ENCODE results near the gene DCST2. TPM values are rescaled to one million over a fixed set of nuclear protein-coding genes. Genes with fewer than 3 reads are reported as not detected.

Gene DCST2
- polyA plus RNA-seq, 1 of the 3 experiments (the other 2 are of a cell fraction): 0.76 TPM

- no peak for TF ChIP-seq CTCF (IDR thresholded peaks at IDR 0.05)
- TF ChIP-seq, protein P1, sequence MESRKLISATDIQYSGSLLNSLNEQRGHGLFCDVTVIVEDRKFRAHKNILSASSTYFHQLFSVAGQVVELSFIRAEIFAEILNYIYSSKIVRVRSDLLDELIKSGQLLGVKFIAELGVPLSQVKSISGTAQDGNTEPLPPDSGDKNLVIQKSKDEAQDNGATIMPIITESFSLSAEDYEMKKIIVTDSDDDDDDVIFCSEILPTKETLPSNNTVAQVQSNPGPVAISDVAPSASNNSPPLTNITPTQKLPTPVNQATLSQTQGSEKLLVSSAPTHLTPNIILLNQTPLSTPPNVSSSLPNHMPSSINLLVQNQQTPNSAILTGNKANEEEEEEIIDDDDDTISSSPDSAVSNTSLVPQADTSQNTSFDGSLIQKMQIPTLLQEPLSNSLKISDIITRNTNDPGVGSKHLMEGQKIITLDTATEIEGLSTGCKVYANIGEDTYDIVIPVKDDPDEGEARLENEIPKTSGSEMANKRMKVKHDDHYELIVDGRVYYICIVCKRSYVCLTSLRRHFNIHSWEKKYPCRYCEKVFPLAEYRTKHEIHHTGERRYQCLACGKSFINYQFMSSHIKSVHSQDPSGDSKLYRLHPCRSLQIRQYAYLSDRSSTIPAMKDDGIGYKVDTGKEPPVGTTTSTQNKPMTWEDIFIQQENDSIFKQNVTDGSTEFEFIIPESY (IDR thresholded peaks at IDR 0.05; ENCODE audit: borderline replicate concordance, low read depth): no peak
Observed at GRCh38 chr1:155069551-155070157, 36.1 kb upstream of the DCST2 start (continued).

- POLR2A ChIA-PET: no interaction called here
- no peaks in the 10 kb centered on the region for H3K27me3 ChIP-seq (ENCODE audit: insufficient read depth)
- TF ChIP-seq FOSL2 (IDR thresholded peaks at IDR 0.05; ENCODE audit: borderline replicate concordance, low read depth) (no peak), RFX5 (IDR thresholded peaks at IDR 0.05; ENCODE audit: low read length) (no peak), SMC3 (IDR thresholded peaks at IDR 0.05; ENCODE audit: low read depth, low read length) (no peak), NFIC (IDR thresholded peaks at IDR 0.05; ENCODE audit: borderline replicate concordance) (no peak), YY1 (IDR thresholded peaks at IDR 0.05; ENCODE audit: low read depth) (no peak), RAD21 (IDR thresholded peaks at IDR 0.05; ENCODE audit: low read length) (no peak), FOXJ3 (CRISPR knock-in tag; IDR thresholded peaks at IDR 0.05) (no peak), USF2 (IDR thresholded peaks at IDR 0.05; ENCODE audit: borderline replicate concordance, low read depth, low read length) (no peak), EZH2phosphoT487 (IDR thresholded peaks at IDR 0.05; ENCODE audit: borderline replicate concordance, low read depth) (no peak), PBX3 (IDR thresholded peaks at IDR 0.05) (no peak), EP300 (IDR thresholded peaks at IDR 0.05; ENCODE audit: borderline replicate concordance in 1 of 2, low read depth in 1 of 2, low read length in 1 of 2) (no peak), FOXM1 (IDR thresholded peaks at IDR 0.05; ENCODE audit: low read depth) (no peak), POLR2AphosphoS5 (IDR thresholded peaks at IDR 0.05; ENCODE audit: low read depth, low read length) (no peak), TEAD4 (IDR thresholded peaks at IDR 0.05; ENCODE audit: borderline replicate concordance, insufficient read depth) (no peak), MEF2A (IDR thresholded peaks at IDR 0.05; ENCODE audit: borderline replicate concordance, low read depth) (no peak), SIN3A (IDR thresholded peaks at IDR 0.05; ENCODE audit: borderline replicate concordance, low read depth, low read length) (no peak), TAF1 (IDR thresholded peaks at IDR 0.05; ENCODE audit: borderline replicate concordance, low read depth, low read length) (no peak)
- TF ChIP-seq, protein P1 (IDR thresholded peaks at IDR 0.05; ENCODE audit: borderline replicate concordance, low read depth): no peak
- H3K9me3 ChIP-seq: no peaks in the 10 kb centered on the region
- DNase-seq: no peak
- no peak overlapping the region for H3K4me2 ChIP-seq
- peaks cover 0 to 32% of the 10 kb centered on the region in 2 experiments; a peak in 2 of 4 replicates for H3K4me1 ChIP-seq (ENCODE audit: control insufficient read depth in 1 of 2, insufficient read depth in 2 of 2, low read depth in 1 of 2, low read length in 1 of 2)
- CTCF ChIA-PET: interaction anchor here (2.4 to 29.9 kb wide), 4 partner anchors 9 to 26 kb away, joined by 10 to 573 read pairs (median 80); partner anchors contain the start of genes ADAM15, DCST1, DCST2 and EFNA3
- H3K9me2 ChIP-seq: no peaks in the 10 kb centered on the region
- no peak overlapping the region for H3K9ac ChIP-seq
- H3F3A ChIP-seq (replicated peaks; ENCODE audit: insufficient read depth): peaks cover 8% of the 10 kb centered on the region
- no peak overlapping the region for H3K4me3 ChIP-seq (ENCODE audit: low read depth in 2 of 2, low read length in 1 of 2)
- no peaks in the 10 kb centered on the region for H4K20me1 ChIP-seq (ENCODE audit: insufficient read depth)
- peaks cover 22% of the 10 kb centered on the region for H3K79me2 ChIP-seq (ENCODE audit: insufficient read depth)
- no peak overlapping the region for H2AFZ ChIP-seq (ENCODE audit: low read depth)
- 94% methylated on average over 2 of the region's 3 CpGs for WGBS (ENCODE audit: low lambda C conversion rate)
- peaks cover 0 to 12% of the 10 kb centered on the region in 2 experiments for H3K36me3 ChIP-seq (replicated peaks in 1 of 2; ENCODE audit: control insufficient read depth in 1 of 2, insufficient read depth in 2 of 2, low read length in 1 of 2)
- H3K27ac ChIP-seq (ENCODE audit: low read depth in 2 of 2, low read length in 1 of 2): no peak overlapping the region
Observed at GRCh38 chr1:155068599-155068998, 35.0 kb upstream of the DCST2 start.
